Activated T-cell treated with anti-CD3 and anti-CD28 coated beads, Interleukin-2, amount 50 U/mL, for 48 hours (primary cell): ENCODE data around the gene CIRBP.
A peak's percentile ranks its signal among the peaks of the same experiment; 100 is the strongest.
"Not testable (repeated sequence)": the region's sequence is repeated elsewhere in the genome, so short reads cannot be mapped to it uniquely, and the experiment has no call there.

ENCODE experiments used
- DNase-seq, 2 experiments: peaks; one replicate each; pipeline ENCODE4 v3.0.0-alpha.2; 2020

The CIRBP gene

DNA sequence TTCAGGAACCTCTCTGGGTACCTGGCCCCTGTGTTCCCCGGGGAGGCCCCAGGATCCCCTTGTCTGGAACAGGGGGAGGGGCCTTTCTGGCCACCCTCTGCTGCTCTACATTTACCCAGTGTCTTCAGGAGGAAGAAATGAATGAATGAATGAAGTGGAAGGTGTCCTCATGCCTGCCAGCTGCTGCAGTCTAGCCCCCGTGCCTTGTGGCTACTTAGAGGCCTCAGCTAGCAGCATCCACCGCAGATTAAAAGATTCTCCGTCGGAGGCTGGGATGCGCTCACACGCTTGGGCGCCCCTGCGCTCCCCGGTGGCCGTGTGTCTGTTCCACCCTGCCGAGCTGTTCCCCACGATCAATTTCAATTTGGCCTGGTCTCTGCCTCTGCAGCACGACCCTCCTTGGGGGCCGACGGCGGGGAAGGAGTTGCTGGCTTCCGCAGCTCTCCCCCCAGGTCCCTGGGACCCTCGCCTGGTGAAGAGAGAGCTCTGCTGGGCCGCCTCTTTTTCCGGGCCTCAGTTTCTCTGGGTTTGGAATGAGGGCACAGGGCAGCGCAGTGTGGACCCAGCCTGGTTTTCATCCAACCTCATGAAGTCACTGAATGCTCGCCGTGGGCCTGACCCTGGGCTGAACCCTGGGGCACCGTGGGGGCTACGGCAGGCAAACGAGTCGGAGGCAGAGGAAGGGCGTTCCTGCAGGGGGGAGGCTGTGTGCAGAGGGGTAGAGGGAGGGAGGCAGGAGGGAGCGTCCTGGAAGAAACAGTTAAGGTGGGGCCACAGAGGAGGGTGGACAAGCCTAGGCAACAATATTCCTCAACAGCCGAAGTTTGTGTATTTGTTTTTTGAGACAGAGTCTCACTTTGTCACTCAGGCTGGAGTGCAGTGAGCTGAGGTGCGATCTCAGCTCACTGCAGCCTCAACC is 44.8 kb downstream of the CIRBP start:
- no peak for DNase-seq

DNA sequence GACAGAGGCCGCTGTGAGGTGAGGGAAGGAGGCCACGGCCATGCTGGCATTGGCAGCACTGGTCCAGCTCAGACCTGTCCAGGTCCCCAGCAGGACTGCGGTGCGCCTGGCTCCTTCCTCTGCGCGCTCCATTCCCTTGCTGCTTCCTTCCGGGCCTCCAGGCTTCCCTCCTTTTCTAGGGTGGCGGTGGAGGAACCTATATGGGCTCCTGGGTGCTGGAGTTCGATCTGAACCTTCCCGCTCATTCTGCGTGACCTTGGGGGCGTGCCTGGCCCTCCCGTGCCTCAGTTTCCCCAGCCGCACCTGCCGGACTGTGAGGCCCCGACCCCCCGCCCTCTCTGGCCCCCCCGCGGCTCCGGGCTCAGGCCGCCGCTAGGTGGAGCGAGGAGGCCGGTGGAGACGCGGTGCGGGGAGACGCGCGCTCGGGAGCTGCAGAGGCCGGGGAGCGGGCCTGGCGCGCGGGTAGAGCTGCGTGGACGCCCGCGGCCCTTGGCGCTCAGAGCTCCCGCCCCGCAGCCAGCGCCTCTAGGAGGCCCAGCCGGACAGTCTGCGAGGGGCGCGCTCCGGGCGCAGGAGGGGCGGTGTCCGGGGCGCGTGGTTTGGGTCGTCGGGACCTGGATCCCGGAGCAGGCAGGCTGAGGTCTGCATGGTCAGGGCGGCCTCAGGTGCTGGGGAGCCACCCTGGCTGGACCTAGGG is 46.5 kb downstream of the CIRBP start:
- DNase-seq = peak; percentile 52 to 62

DNA sequence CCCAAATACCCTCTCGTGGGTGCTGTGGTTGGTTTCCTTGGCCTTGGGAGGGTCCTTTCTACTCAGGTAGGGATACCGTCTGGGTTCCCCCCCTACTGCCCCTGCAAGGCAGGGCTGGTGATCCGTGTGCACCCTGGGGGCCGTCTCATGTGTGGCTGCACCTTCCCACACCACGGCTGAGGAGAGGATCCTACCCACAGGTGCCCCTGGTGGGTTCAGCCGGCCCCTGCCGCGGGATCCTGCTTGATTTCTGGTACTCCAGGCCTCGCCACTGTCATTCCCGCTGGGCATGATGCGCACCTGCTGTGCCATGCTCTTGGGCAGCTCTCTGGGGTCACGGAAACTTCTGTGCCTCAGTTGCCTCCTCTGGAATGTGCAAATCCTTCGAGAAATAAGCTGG is 47.3 kb downstream of the CIRBP start:
- no peak for DNase-seq

DNA sequence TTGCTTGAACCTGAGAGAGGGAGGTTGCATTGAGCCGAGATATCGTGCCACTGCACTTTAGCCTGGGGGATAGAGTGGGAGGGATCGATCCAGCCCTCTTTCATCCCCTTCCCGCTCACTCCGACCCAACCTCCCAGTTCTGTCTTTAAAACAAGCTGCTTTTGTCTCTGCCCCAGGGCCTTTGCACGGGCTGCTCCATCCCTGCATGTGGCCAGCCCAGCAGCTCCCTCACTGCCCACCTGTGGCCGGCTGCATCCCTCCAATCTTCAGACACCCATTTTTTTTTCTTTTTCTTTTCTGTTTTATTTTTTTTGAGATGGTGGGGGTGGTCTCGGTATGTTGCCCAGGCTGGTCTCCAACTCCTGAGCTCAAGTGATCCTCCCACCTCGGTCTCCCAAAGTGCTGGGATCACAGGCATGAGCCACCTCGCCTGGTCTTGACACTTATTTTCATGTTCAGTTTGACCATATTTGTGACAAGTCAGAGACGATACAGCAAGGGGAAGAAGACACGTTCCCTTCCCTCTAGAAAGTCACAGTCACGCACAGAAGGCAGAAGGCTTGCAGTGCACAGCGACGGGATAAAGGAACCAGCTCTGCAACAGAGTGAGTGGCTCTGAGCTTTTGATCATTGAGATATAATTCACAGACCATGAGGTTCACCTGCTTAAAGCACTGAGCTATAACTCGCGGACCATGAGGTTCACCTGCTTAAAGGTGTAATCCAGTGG is 48.3 kb downstream of the CIRBP start:
- no peak for DNase-seq

DNA sequence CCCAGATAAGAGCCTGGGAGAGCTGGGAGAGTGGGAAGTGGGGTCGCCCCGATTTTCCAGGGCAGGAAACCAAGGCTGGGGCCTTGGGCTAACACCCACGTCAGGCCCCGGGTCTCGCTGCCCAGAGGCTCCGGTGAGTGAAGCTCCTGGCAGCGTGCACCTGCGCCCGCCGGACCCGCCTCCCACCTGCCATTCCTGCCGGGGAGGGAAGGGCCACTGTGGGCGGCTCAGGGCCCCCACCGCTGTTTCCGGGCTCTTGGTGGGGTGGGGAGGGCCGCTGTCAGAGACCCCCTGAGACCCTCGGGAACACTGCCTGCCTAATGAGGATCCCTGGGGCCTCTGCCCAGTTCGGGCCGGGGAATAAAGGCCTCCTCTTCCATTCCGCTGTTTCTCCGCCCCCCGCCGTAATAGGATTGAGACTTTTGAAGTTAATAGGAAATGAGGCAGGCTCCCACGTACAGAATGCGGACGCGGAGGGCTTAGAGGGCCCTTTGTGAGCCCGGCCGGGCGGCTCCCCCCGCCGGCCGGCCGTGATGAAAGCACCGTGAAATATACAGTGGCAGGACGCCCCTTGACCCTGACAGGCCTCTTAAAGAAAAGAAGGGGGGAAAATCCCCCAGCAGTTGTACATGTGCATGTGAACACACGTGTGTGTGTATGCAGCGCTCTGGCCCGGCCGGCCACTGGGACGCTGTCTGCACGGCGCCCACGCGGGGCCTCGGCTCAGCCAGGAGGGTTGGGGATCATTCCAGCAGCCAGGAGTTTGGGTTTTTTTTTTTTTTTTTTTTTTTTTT is 49.7 kb downstream of the CIRBP start:
- DNase-seq = no peak

DNA sequence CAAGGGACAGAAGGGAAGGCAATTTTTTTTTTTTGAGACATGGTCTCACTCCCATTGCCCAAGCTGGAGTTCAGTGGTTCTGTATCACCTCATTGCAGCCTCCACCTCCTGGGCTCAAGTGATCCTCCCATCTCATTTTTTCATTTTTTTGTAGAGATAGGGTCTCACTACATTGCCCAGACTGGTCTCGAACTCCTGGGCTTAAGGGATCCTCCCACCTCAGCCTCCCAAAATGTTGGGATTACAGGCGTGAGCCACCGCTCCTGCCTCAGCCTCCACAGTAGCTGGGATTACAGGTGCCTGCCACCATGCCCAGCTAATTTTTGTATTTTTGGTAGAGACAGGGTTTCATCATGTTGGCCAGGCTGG is 51.1 kb downstream of the CIRBP start:
- not testable (repeated sequence) for DNase-seq

DNA sequence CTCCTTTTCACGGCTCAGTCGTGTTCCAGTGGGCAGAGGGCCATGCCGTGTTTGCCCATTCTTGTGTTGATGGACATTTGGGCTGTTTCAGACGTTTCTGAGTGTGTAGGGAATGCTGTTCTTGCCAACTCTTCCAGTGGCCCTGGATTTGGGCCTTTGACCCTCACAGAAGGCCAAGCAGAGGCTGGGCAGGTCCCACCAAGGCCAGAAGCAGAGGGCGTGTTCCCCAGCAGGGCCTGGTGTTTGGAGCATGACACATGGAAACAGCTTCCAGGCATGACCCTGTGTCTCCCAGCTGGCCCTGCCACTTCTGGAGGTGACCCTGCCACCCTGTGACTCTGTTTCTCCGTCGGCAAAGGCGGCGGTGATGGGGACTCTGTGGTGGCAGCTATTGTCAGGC is 52.4 kb downstream of the CIRBP start:
- DNase-seq = no peak

DNA sequence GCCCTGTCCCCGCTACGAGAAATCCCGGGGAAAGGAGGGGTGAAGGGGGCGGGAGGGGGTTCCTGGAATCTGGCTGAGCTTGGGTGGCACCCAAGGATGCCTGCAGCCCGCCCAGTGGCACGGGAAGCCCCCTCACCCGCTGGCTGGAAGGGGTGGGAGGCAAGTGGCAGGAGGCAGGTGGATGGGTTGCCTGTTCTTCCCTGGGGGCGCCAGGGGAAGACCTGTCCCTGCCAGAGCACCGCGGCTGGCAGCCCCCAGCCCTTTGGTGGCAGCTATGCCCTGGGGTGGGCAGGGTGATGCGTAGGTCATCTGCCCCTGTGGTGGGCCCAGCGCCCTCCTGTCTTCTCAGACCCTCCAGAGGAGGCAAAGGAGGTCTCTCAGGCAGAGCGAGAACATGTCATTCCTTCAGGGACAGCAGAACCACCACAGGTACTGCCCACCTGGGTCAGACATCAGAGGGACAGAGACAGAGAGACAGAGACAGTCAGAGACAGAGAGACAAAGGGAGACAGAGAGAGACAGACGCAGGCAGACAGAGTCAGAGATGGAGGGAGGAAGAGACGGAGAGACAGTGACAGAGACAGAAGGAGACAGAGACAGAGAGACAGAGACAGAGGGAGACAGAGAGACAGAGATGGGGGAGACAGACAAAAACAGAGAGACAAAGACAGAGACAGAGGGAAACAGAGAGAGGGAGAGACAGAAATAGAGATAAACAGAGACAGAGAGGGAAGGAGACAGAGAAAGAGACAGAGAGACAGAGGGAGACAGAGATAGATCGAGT is 53.3 kb downstream of the CIRBP start:
- DNase-seq = no peak

DNA sequence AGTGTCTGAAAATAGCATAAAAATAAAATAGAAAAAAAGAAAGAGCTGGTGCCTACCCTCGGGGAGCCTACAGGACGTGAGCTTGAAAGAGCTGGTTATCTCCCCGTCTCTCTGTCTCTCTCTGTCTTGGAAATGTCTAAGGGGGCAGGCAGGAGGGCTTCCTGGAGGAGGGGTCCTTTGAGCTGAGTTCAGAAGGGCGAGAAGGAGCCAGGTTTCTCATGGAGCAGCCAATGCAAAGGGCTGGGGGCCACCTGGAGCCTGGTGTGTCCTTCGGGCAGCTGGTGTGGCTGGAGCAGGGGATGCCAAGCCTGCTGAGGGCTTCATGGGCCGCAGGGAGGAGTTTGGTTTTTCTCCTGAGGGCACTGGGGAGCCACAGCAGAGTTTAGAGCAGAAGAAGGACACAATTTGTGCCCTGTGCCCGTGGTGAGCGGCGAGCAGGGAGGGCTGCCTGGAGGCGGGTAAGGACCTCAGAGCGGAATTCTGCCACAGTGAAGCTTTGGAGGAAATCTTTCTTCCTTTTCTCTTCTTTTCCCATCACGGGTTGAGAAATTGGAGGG is 55.2 kb downstream of the CIRBP start:
- no peak for DNase-seq
